ENCODE data around the gene TNS3. TPM values are rescaled to one million over a fixed set of nuclear protein-coding genes. Genes with fewer than 3 reads are reported as not detected.

The TNS3 gene
- total RNA-seq, 1 donor from 2014 or later, result 174 TPM

DNA sequence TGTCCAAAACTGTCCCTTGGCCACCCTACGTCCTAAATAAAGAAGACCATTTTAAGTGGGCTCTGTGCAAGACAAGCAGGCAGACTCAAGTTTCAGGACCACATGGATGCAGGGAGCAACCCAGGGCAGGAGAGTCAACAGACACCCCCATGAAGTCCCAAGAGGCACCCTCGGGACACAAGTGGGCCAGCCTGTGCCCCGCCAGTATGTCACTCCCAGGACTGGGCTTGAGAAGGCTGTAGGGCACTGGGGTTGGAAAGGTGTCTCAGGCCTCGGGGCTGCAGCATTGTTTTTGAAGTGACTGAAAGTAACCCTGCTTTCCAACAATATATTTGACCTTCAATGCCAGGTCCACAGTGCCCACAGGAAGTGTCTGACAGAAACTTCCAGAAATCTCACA is 157.4 kb downstream of the TNS3 start:
- peak in 1 of 2 donors; percentile 25 for ATAC-seq
- H3K27me3 ChIP-seq (ENCODE audit: low read depth), result no peaks in the 10 kb centered on the region
- no peak overlapping the region for H3K27ac ChIP-seq
- intact Hi-C loops (cut with DNase I), result no loop called here
- H3K36me3 ChIP-seq, result peaks cover 66% of the 10 kb centered on the region
- H3K4me3 ChIP-seq, result no peak overlapping the region
- no peaks in the 10 kb centered on the region for H3K4me1 ChIP-seq
- H3K9me3 ChIP-seq, result no peaks in the 10 kb centered on the region
- TF ChIP-seq, protein P1, sequence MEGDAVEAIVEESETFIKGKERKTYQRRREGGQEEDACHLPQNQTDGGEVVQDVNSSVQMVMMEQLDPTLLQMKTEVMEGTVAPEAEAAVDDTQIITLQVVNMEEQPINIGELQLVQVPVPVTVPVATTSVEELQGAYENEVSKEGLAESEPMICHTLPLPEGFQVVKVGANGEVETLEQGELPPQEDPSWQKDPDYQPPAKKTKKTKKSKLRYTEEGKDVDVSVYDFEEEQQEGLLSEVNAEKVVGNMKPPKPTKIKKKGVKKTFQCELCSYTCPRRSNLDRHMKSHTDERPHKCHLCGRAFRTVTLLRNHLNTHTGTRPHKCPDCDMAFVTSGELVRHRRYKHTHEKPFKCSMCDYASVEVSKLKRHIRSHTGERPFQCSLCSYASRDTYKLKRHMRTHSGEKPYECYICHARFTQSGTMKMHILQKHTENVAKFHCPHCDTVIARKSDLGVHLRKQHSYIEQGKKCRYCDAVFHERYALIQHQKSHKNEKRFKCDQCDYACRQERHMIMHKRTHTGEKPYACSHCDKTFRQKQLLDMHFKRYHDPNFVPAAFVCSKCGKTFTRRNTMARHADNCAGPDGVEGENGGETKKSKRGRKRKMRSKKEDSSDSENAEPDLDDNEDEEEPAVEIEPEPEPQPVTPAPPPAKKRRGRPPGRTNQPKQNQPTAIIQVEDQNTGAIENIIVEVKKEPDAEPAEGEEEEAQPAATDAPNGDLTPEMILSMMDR (IDR thresholded peaks at IDR 0.05), result no peak
- no peak for DNase-seq

DNA sequence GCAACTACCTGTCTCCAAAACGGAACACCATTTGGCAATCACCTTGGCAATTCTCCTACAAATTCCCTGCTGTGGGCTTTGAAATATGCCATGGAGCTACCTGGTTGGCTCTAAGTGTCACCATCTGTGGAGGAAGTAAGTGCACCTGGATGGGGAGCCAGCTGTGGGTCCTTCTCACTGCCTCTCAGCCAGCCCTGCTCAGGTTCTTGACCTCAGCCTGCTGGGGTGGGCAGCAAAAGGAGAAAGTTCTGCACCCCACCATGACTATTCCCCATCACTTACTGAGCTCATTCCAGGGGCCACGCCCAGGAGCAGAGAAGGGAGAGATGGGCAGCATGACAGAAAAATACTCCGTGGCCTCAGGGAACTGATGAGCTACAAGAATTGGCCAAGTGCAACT is 158.7 kb downstream of the TNS3 start:
- no peaks in the 10 kb centered on the region for H3K9me3 ChIP-seq
- intact Hi-C loops (cut with DNase I), result no loop called here
- no peak overlapping the region for H3K4me3 ChIP-seq
- no peak for DNase-seq
- H3K27me3 ChIP-seq (ENCODE audit: low read depth), result no peaks in the 10 kb centered on the region
- TF ChIP-seq, protein P1 (IDR thresholded peaks at IDR 0.05), result no peak
- no peaks in the 10 kb centered on the region for H3K4me1 ChIP-seq
- peaks cover 66% of the 10 kb centered on the region for H3K36me3 ChIP-seq
- ATAC-seq, result no peak
- H3K27ac ChIP-seq, result no peak overlapping the region

DNA sequence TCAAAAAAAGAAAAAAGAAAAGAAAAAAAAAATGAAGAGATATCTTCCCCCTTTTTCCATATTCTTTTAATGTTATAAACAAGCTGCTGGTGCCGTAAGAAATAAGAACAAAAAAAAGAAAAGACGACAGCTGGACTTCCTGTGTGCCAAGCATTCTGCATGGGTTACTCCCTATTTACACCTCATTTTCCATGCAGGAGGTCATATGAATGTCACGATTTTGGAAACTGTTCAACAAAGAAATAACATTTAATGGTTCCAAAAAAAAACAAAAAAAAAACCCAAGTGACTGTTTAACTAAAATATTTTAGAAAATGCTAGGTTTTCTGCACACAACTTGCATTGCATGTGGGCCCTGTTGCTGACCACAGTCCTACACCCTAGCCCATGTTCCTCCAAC is 159.3 kb downstream of the TNS3 start:
- H3K4me1 ChIP-seq, result no peaks in the 10 kb centered on the region
- no peak for ATAC-seq
- TF ChIP-seq, protein P1 (IDR thresholded peaks at IDR 0.05), result no peak
- intact Hi-C loops (cut with DNase I), result no loop called here
- no peak overlapping the region for H3K4me3 ChIP-seq
- peaks cover 63% of the 10 kb centered on the region for H3K36me3 ChIP-seq
- no peak for DNase-seq
- H3K27ac ChIP-seq, result no peak overlapping the region
- no peaks in the 10 kb centered on the region for H3K9me3 ChIP-seq
- H3K27me3 ChIP-seq (ENCODE audit: low read depth), result no peaks in the 10 kb centered on the region

DNA sequence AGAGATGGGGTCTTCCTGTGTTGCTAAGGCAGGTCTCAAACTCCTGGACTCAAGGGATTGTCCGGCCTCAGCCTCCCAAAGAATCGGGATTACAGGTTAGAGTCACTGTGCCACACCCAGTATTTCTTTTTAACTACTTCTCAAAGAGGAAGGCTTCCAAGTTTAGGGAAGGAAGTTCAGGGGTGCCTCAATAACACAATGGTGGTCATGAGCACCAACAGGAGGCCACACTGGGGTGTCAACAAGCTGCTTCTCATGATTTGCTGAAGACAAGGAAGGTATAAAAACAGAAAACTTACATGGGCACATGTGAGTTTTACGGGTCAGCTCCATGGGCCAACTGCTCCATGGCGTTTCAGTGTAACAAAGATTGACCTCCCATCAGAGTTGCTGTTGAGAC is 160.5 kb downstream of the TNS3 start:
- DNase-seq (no peak), ATAC-seq (no peak)
- Histone ChIP-seq H3K36me3 (peaks cover 58% of the 10 kb centered on the region), H3K27ac (no peak overlapping the region), H3K9me3 (no peaks in the 10 kb centered on the region), H3K27me3 (ENCODE audit: low read depth) (no peaks in the 10 kb centered on the region), H3K4me1 (no peaks in the 10 kb centered on the region), H3K4me3 (no peak overlapping the region)
- intact Hi-C loops (cut with DNase I), result no loop called here
- TF ChIP-seq, protein P1 (IDR thresholded peaks at IDR 0.05), result no peak

DNA sequence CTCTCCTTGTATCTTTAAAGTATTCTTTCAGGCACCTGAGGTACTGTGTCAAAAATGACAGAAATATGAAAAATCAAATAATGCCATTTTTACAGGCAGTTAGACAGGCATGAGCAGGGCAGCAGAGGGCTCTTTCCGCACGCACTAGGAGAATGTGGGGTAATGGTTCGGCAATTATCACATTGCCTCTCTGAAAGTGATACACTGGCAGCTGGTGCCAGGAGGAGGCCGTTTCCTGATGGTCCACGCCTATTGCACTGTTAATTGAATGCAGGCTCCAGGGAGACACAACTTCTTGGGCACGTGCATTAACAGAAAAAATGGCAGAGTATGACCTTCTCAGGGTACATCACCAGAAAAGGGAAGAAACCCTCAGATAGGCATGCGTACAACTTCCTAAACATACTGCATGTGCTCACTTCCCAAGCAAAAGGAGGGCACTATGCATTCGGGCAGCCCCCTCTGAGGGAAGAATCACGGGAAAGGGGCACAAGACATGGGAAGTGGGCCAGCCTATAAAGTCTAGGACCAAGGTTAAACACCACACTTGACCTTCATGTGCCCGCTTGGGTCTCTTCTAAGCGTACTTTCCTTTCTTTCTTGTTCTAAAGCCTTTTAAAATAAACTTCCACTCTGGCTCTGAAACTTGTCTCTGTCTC is 161.7 kb downstream of the TNS3 start:
- Histone ChIP-seq H3K36me3 (peaks cover 53% of the 10 kb centered on the region), H3K9me3 (no peaks in the 10 kb centered on the region), H3K27me3 (ENCODE audit: low read depth) (no peaks in the 10 kb centered on the region), H3K4me1 (no peaks in the 10 kb centered on the region), H3K27ac (no peak overlapping the region), H3K4me3 (no peak overlapping the region)
- no peak for DNase-seq
- intact Hi-C loops (cut with DNase I), result no loop called here
- no peak for ATAC-seq
- TF ChIP-seq, protein P1 (IDR thresholded peaks at IDR 0.05), result no peak
